H1 (cell line): Measurements from ENCODE around the gene PRDM1. TPM values are rescaled to one million over a fixed set of nuclear protein-coding genes. Genes with fewer than 3 reads are reported as not detected.
"Not testable (repeated sequence)": the region's sequence is repeated elsewhere in the genome, so short reads cannot be mapped to it uniquely, and the experiment has no call there.

ENCODE experiments used
- CTCF ChIA-PET: fragments of 300-600 bp; sonication (Branson Sonifier 250); formaldehyde crosslinking; loops from one replicate; lab custom pipeline; 2021; ENCODE audit not compliant: partially characterized antibody; lab: Charles Lee
- POLR2A ChIA-PET: fragments of 300-600 bp; sonication (Branson Sonifier 250); formaldehyde crosslinking; loops from one replicate; lab custom pipeline; 2021; ENCODE audit warnings: inconsistent platforms; ENCODE audit not compliant: partially characterized antibody; lab: Charles Lee
- DNase-seq, 2 experiments: peaks; one replicate each; pipeline versions ENCODE4 v3.0.0 to v3.0.0-alpha.2; 2010 to 2022; ENCODE audit warnings: low spot score in 2 of 2, low read depth in 1 of 2, mixed read lengths in 1 of 2
- FAIRE-seq: peaks from 2 replicates; lab custom pipeline; 2011; peaks lifted over from hg19 to GRCh38; lab: Jason Lieb, UNC
- H2AFZ ChIP-seq: 2 replicates; pipeline ENCODE4 v1.8.1; 2012; ENCODE audit warnings: low read length, inconsistent platforms
- H2AK5ac ChIP-seq: 2 replicates; pipeline ENCODE4 v1.6.1; 2013; ENCODE audit warnings: low read depth, low read length
- H2BK120ac ChIP-seq: replicated peaks from 2 replicates; pipeline ENCODE3; 2013; ENCODE audit warnings: low read depth, low read length, inconsistent platforms
- H2BK12ac ChIP-seq: 2 replicates; pipeline ENCODE4 v1.6.1; 2013; ENCODE audit warnings: low read depth, low read length
- H2BK15ac ChIP-seq: 2 replicates; pipeline ENCODE4 v1.6.1; 2013; ENCODE audit warnings: low read length
- H2BK20ac ChIP-seq: 2 replicates; pipeline ENCODE4 v1.6.1; 2013; ENCODE audit warnings: low read length
- H2BK5ac ChIP-seq: 2 replicates; pipeline ENCODE4 v1.6.1; 2013; ENCODE audit warnings: low read depth, low read length
- H3K14ac ChIP-seq: 2 replicates; pipeline ENCODE4 v1.6.1; 2013; ENCODE audit warnings: inconsistent platforms; ENCODE audit not compliant: insufficient read length
- H3K18ac ChIP-seq: 2 replicates; pipeline ENCODE4 v1.6.1; 2013; ENCODE audit warnings: low read length; ENCODE audit errors: extremely low read depth
- H3K23ac ChIP-seq: 2 replicates; pipeline ENCODE4 v1.6.1; 2013; ENCODE audit warnings: inconsistent platforms; ENCODE audit not compliant: insufficient read length
- H3K23me2 ChIP-seq: 2 replicates; pipeline ENCODE4 v1.6.1; 2013; ENCODE audit warnings: low read depth, low read length
- H3K27ac ChIP-seq: 2 replicates; pipeline ENCODE4 v1.6.1; 2011; ENCODE audit warnings: low read depth, low read length, inconsistent platforms
- H3K27me3 ChIP-seq, 4 experiments: replicated peaks in 1 of 4; 1 replicate in 1 of 4; 2 replicates in 3 of 4; pipeline versions ENCODE4 v1.6.1 to v1.8.1; 2011 to 2013; ENCODE audit warnings: low read length in 3 of 4, mild to moderate bottlenecking in 3 of 4, inconsistent platforms in 2 of 4, mixed read lengths in 2 of 4, moderate library complexity in 1 of 4; ENCODE audit not compliant: control insufficient read depth in 3 of 4, insufficient read depth in 3 of 4; ENCODE audit errors: extremely low read depth in 1 of 4
- H3K36me3 ChIP-seq, 4 experiments: 2 replicates each; pipeline versions ENCODE4 v1.6.1 to v1.8.1; 2011 to 2013; ENCODE audit warnings: mild to moderate bottlenecking in 4 of 4, low read length in 3 of 4, moderate library complexity in 2 of 4, control low read depth in 1 of 4, inconsistent platforms in 1 of 4; ENCODE audit not compliant: insufficient read depth in 4 of 4, control insufficient read depth in 2 of 4
- H3K4ac ChIP-seq: replicated peaks from 2 replicates; pipeline ENCODE3; 2013; ENCODE audit warnings: low read length, low read depth, mixed read lengths, inconsistent platforms; ENCODE audit not compliant: insufficient read length
- H3K4me1 ChIP-seq, 4 experiments: replicated peaks in 1 of 4; 1 replicate in 1 of 4; 2 replicates in 3 of 4; pipeline versions ENCODE4 v1.6.1 to v1.8.1; 2011 to 2013; ENCODE audit warnings: low read length in 3 of 4, inconsistent platforms in 2 of 4, mixed read lengths in 1 of 4; ENCODE audit not compliant: insufficient read depth in 4 of 4, control insufficient read depth in 3 of 4
- H3K4me2 ChIP-seq, 2 experiments: 2 replicates each; pipeline versions ENCODE4 v1.6.1 to v1.8.1; 2011 to 2013; ENCODE audit warnings: low read depth in 2 of 2, low read length in 2 of 2, control low read depth in 1 of 2, inconsistent platforms in 1 of 2, mild to moderate bottlenecking in 1 of 2; ENCODE audit not compliant: insufficient read depth in 1 of 2
- H3K4me3 ChIP-seq, 4 experiments: fragments of 200-600, 300-600 bp in 1 of 4; sonication (generic), shearing (Covaris generic), sonication (Bioruptor Twin) in 1 of 4; 2 replicates each; pipeline versions ENCODE4 v1.5.1 to v1.8.1; 2011 to 2016; ENCODE audit warnings: low read length in 4 of 4, low read depth in 3 of 4, control low read depth in 2 of 4, inconsistent platforms in 2 of 4, mild to moderate bottlenecking in 2 of 4, mixed read lengths in 1 of 4, moderate library complexity in 1 of 4; ENCODE audit not compliant: insufficient read depth in 2 of 4; ENCODE audit errors: extremely low read depth in 1 of 4
- H3K56ac ChIP-seq: replicated peaks from 2 replicates; pipeline ENCODE3; 2013; ENCODE audit warnings: low read depth, mild to moderate bottlenecking, mixed read lengths, low read length, inconsistent platforms; ENCODE audit not compliant: insufficient read length
- H3K79me1 ChIP-seq: 2 replicates; pipeline ENCODE4 v1.6.1; 2013; ENCODE audit warnings: low read depth, low read length, control low read depth
- H3K79me2 ChIP-seq, 2 experiments: 2 replicates each; pipeline versions ENCODE4 v1.6.1 to v1.8.1; 2012 to 2013; ENCODE audit warnings: low read length in 2 of 2, mild to moderate bottlenecking in 2 of 2, inconsistent platforms in 1 of 2; ENCODE audit not compliant: insufficient read depth in 2 of 2, control insufficient read depth in 1 of 2
- H3K9ac ChIP-seq, 4 experiments: replicated peaks in 1 of 4; 1 replicate in 1 of 4; 2 replicates in 3 of 4; pipeline versions ENCODE4 v1.6.1 to v1.8.1; 2011 to 2013; ENCODE audit warnings: low read depth in 3 of 4, low read length in 3 of 4, control low read depth in 2 of 4, mild to moderate bottlenecking in 2 of 4, moderate library complexity in 2 of 4, inconsistent platforms in 1 of 4; ENCODE audit errors: extremely low read depth in 1 of 4
- H3K9me3 ChIP-seq, 2 experiments: 2 replicates each; pipeline versions ENCODE4 v1.6.1 to v1.8.1; 2012 to 2013; ENCODE audit warnings: mild to moderate bottlenecking in 2 of 2, moderate library complexity in 2 of 2, control low read depth in 1 of 2, inconsistent platforms in 1 of 2, low read depth in 1 of 2, low read length in 1 of 2, mixed read lengths in 1 of 2; ENCODE audit not compliant: insufficient read depth in 2 of 2
- H4K20me1 ChIP-seq, 2 experiments: replicated peaks in 1 of 2; 2 replicates each; pipeline versions ENCODE3 to v1.8.1; 2011 to 2013; ENCODE audit warnings: inconsistent platforms in 2 of 2, low read length in 2 of 2, mild to moderate bottlenecking in 1 of 2; ENCODE audit not compliant: insufficient read depth in 2 of 2, control insufficient read depth in 1 of 2
- H4K5ac ChIP-seq: 2 replicates; pipeline ENCODE4 v1.6.1; 2013; ENCODE audit warnings: low read length, low read depth, mixed read lengths, inconsistent platforms; ENCODE audit not compliant: insufficient read length
- H4K8ac ChIP-seq: 2 replicates; pipeline ENCODE4 v1.8.0; 2013; ENCODE audit warnings: mild to moderate bottlenecking, moderate library complexity, low read length, inconsistent platforms; ENCODE audit not compliant: insufficient read depth; ENCODE audit errors: extremely low read depth
- H4K91ac ChIP-seq: replicated peaks from 2 replicates; pipeline ENCODE3; 2013; ENCODE audit warnings: low read length, mixed read lengths, inconsistent platforms; ENCODE audit not compliant: insufficient read length
- CEBPB ChIP-seq: IDR thresholded peaks from 2 replicates; pipeline ENCODE4 v1.6.1; 2012; ENCODE audit warnings: low read depth, low read length
- HDAC6 ChIP-seq: IDR thresholded peaks from one replicate; pipeline ENCODE4 v1.7.1; 2012; ENCODE audit warnings: low read depth, mild to moderate bottlenecking, inconsistent platforms, low read length, moderate library complexity
- WGBS, 2 experiments: shearing (Covaris generic) in 1 of 2; methylation state at CpG; one replicate each; pipeline versions ENCODE4 v1.1.6 to v1.1.7; 2013 to 2015; ENCODE audit warnings: low lambda C conversion rate in 2 of 2, mixed read lengths in 2 of 2, inconsistent platforms in 1 of 2, low coverage in 1 of 2, missing lambda C conversion rate in 1 of 2; ENCODE audit not compliant: insufficient replicate concordance in 2 of 2, insufficient coverage in 1 of 2, insufficient read length in 1 of 2; ENCODE audit errors: extremely low coverage in 1 of 2, missing lambda C conversion rate in 1 of 2; 5-methylcytosine and 5-hydroxymethylcytosine counted together
- polyA plus RNA-seq, 7 experiments: library from polyadenylated mRNA; depleted of rRNA in 3 of 7; stranded (reverse) in 5 of 7; unstranded in 2 of 7; fragments of >200 nt in 5 of 7; fragments of 200-250 nt in 2 of 7; gene quantifications; 1 replicate in 5 of 7; 2 replicates in 1 of 7; 4 replicates in 1 of 7; pipeline versions ENCODE4 v1.2.1 to v1.2.3, GENCODE V29; 2011 to 2013; ENCODE audit warnings: missing spikeins in 2 of 7, mixed read lengths in 2 of 7
- total RNA-seq: library from RNA; stranded (reverse); fragmentation: NEBNext Ultra II Directional; extraction: Animal tissue kit (Norgen Biotek cat#: 25700); gene quantifications from 2 replicates; pipeline ENCODE4 v1.2.1, GENCODE V29; 2021

The PRDM1 gene
- total and polyA plus RNA-seq, 2 of the 8 experiments (the other 6 are each of a cell fraction or from before 2014, with no cell fraction given), result 0.21 to 0.74 TPM

DNA sequence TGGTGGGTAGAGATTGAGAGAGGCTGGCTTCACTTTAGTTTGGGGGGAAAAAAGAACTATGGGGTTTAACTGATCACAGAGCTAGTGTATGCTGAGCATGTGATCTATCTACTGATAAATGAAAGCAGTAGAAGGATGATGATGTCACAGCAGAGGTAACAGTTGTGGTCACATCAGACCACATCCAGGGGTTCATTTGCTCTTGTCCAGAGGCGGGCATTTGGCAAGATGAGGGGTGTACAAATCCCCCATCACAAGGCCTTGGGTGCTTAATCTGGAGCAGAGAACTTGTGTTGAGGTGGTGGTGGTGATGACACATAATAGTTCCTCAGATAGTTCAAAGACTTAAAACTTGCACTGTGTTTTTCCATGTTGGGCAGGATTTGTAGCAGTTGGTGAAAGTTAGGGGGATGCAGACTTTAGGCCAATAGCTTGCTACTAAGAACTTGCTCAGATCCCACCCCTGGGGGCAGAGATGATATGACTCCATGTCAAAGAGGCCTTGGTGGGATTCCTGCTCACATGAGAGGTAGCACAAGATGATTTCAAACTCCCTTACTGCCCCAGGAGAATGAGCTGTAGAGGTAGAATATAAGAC is 63.4 kb downstream of the PRDM1 start (continued):
- TF ChIP-seq HDAC6 (no peak), CEBPB (no peak)

DNA sequence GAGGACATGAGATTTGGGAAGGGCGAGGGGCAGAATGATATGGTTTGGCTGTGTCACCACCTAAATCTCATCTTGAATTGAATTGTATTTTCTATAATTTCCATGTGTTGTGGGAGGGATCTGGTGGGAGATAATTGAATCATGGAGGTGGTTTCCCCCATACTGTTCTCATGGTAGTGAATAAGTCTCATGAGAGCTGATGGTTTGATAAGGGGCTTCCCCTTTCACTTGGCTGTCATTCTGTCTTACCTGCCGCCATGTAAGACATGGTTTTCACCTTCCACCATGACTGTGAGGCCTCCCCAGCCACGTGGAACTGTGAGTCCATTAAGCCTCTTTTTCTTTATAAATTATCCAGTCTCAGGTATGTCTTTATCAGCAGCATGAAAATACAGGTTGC is 66.3 kb downstream of the PRDM1 start:
- H3K4ac ChIP-seq, H2AK5ac ChIP-seq, H4K20me1 ChIP-seq, POLR2A ChIA-PET, H2BK15ac ChIP-seq, H3K4me2 ChIP-seq, H3K18ac ChIP-seq, H3K56ac ChIP-seq, H3K14ac ChIP-seq, H3K23me2 ChIP-seq, H2BK12ac ChIP-seq, H4K8ac ChIP-seq, H3K23ac ChIP-seq, H3K27me3 ChIP-seq, H3K79me2 ChIP-seq, H4K5ac ChIP-seq, H3K27ac ChIP-seq, H3K9me3 ChIP-seq, H3K79me1 ChIP-seq, H3K36me3 ChIP-seq, H3K9ac ChIP-seq, H2BK20ac ChIP-seq, H3K4me3 ChIP-seq, FAIRE-seq, H3K4me1 ChIP-seq, DNase-seq, H2AFZ ChIP-seq, H4K91ac ChIP-seq, H2BK5ac ChIP-seq, H2BK120ac ChIP-seq: not testable (repeated sequence)
- WGBS, 2 experiments, result 87% methylated on average over 3 of the region's 3 CpGs; no CpG with 5 or more reads in 1 of the 2 experiments
- CTCF ChIA-PET, result interaction anchor here (0.6 to 2.0 kb wide), 7 partner anchors 10 to 71 kb away, joined by 3 to 6 read pairs (median 4); no protein-coding TSS in a partner anchor
